CD4-positive, alpha-beta T cell treated with Interleukin-17A for 4 hours (primary cell): ENCODE data around the gene TMEM208.

Experiments used
- DNase-seq: peaks from one replicate; pipeline ENCODE4 v3.0.0-alpha.2; 2020; ENCODE audit warnings: mixed read lengths

TMEM208 gene

DNA sequence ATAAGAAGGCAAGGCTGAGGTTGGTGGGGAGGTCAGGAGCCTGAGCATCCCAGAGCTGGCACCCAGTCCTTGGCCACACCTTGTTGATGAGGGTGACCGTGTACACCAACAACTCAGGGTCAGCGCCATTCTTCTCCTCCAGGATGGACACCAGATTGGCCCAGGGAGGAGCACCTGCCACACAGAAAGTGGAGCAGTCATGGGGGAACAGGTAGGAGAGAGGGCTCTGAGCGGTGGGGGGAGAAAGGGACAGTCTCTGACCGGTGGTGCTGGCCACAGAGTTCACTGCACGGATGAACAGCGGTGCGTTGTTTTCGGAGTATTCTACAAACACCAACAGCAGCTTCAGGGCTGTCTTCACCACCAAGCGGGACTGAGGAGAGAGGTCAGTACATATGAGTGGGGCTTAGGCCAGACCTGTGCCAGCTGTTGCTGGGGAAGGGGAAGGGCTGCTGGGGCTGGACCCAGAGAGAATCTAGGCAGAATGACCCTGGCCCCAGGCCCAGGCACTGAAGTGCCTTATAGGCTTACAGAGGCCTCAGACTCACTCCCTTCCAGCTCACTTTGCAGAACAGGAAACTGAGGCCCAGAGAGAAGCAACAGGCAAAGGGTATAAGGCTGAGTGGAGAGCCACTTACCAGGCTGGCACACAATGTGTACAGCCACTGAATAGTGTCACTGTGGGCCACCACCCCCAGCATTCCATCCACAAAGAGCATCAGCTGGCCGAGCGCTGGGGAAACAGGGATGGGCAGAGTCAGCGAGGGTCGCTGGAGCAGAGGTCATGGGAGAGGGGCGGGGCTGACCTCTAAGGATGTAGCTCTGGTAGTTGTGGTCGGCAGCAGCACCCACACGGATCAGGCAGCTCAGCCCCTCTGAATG, 10.7 kb downstream of the TMEM208 start:
- DNase-seq: no peak

DNA sequence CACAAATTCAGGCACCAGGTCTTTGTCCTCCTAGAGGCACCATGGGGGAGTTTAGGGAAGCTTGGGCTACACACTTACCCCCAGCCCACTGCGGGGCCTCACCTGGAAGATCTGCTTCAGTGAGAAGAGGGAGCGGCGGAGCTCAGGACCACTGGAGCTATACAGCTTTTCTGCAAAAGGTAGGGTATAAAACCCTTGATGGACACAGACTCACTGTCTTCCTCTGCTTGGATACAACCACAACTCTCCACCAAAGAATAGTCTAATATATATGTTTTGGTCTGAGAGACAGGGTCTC, 11.3 kb downstream of the TMEM208 start:
- no peak for DNase-seq

DNA sequence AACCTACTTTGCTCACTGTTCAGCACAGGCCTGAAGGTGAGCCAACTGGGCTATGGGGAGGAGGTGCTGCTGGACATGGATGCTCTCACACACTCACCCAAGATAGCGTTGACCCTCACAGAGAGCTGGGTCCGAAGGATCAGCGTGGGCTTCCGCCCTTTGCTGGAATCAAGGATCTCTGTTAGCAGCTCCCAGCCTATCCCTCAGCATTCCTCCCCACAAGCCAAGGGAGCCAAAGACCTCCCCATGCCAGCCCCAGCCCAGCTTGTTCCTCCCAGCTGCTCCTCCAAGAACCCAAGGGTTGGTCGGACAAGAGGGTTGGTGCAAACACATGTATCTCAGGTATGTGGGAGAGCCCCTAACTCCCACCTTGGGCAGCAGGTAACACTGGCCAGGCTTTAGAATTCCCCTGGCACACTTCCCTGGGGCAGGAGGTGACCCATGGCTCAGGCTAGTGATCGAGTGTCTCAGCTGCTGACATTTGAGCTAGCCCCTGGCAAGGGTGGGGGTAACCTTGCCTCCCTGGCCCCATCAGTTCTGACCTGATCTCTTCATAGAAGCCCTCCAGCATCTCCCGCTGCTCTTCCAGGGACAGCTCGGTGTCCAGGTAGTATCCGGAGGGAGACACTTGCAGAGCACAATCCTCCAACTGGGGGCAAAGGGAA, 12.0 kb downstream of the TMEM208 start:
- DNase-seq: no peak

- no peak for DNase-seq
Observed at GRCh38 chr16:67240506-67240905, 13.6 kb downstream of the TMEM208 start.

- no peak for DNase-seq
Observed at GRCh38 chr16:67241008-67241900, 14.3 kb downstream of the TMEM208 start.

DNA sequence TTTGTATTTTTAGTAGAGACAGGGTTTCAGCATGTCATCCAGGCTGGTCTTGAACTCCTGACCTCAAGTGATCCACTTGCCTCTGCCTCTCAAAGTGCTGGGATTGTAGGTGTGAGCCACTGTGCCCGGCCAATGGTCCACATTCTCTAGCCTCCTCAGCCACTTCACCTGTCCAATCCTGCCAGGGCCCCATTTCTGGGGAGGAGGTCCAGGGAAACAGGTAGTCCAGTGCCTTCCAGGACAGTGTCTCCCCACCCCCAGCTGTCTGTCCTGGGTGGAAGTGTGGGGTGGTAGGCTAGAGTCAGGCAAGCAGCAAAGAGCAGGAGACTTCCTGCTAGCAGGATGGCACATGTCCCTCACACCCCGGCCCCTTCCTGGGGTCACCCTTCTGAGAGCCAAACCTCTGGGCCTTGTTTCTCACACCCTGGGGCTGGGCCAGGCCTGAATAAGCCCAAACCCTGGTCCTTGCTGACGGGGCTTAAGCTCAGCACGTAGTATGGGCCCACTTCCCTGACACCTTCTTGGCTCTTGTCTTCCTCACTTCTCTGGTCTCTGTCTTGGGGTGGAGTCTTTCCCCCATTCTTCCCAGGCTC, 15.3 kb downstream of the TMEM208 start:
- DNase-seq: no peak

GRCh38 chr16:67243481-67243880, 16.6 kb downstream of the TMEM208 start:
- no peak for DNase-seq

DNA sequence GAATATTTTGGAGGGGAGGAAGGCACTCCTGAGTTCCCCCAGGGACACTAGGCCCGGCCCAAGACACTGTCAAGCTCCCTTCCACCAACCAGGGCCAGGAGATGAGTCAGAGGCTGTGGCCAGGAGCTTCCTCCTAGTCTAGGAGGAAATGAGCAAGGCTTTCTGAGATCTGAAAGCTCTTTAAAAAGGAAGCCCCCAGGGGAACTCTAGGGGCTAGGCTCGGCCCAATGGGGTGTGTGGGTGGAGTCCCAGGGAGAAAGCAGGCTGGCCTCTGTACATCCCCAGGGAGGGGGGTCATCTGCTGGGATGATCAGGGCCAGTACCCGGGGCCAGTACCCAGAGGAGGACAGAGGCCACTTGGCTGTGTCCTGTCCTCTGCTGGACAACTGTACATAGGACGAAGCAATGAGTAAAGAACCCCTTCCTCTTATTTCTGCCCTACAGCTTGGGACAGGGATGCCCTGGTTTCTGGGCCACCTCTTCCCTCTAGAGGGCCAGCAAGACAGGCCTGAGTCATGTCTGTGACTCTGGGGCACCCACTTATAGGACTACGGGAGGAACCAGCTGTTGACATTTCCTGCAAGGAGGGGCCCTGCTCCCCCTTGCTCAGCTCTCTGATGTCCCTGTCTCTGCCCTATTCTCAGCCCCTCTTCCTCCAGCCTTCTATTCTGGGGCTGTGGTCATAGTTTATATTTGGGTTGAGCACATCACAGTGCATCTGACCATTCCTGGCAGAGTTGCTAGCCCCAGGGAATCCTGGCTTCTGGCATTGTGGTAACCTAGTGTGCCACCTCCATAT, 17.7 kb downstream of the TMEM208 start:
- DNase-seq: peak; percentile 82

DNA sequence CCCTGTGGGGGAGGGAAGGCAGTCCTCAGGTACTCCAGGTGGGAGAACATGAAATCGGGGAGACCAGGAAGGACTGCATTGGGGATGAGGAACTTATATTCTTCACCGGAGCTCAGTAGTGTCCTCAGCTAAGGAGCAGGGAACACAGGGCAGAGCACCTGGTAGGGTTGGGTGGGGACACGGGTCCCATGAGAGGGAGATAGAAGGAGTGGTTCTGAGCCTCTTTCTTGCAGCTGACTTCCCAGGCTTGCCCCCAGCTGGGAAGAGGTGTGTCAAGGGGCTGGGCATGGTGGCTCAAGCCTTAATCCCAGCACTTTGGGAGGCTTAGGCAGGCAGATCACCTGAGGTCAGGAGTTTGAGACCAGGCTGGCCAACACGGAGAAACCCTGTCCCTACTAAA, 18.3 kb downstream of the TMEM208 start:
- DNase-seq: peak; percentile 16

- no peak for DNase-seq
Observed at GRCh38 chr16:67245674-67246080, 18.7 kb downstream of the TMEM208 start.

DNA sequence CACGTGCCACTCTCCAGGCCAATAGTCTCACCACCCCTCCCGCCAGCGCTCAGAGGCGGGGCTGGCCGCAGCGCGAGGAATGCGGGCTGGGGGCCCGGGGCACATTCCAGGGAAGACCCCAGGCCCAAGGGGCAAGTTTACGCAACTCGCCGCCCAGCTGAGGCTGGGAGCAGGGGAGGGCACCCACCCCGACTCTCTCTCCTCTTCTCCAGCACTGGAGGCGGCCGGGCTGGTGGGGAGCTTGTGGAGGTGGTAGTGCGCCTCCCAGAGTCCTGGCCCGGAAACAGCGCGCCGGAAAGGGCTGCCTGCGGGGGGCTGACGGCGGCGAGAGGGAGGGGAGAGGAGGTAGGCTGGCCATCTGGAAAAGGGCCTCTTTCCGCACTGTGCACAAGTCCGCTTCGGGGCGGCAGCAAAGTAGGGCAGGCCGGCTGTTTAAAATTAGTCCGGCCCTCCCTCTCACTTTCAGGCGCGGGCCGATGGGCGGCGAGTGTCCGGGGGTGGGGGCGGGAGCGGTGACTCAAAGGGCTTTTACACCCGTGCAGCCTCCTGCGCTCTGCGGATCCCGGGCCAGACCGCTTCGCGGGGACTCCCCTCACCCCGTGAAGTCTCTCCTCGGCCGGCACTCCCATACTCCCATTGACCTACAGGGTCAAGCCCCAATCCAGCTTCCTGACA, 19.3 kb downstream of the TMEM208 start:
- DNase-seq: peak; percentile 54

GRCh38 chr16:67246756-67247191, 19.8 kb downstream of the TMEM208 start:
- DNase-seq: peak; percentile 69

- peak; percentile 99 for DNase-seq
Observed at GRCh38 chr16:67247192-67248072, 20.5 kb downstream of the TMEM208 start, which contains the start of gene FHOD1. TSS of gene FHOD1 (minus strand) at chr16:67247481. CDS start at chr16:67247410, 71 bp downstream.

DNA sequence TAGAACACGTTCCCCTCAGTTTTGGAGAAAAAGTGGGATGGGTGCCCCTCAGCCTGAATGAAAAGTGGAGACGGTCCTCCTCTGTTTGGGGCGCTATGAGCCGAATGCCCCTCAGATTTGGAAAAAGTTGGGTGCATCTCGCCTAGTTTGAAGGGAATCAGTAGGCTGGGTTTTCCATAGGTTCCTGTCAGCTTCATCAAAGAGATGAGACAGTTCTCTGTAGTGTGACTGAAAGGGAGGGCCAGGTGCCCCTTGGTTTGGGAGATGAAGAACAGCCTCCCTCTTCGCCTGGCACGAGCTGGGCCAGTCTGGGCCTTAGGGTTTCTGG, 21.1 kb downstream of the TMEM208 start:
- no peak for DNase-seq

GRCh38 chr16:67248401-67249177, 21.7 kb downstream of the TMEM208 start, which contains the start of gene SLC9A5:
TSS of gene SLC9A5 (plus strand) at chr16:67248979. CDS start at chr16:67249015, 36 bp downstream.
- DNase-seq: peak; percentile 42

- DNase-seq: no peak
Observed at GRCh38 chr16:67249178-67250044, 22.5 kb downstream of the TMEM208 start.

- no peak for DNase-seq
Observed at GRCh38 chr16:67250045-67250327, 23.1 kb downstream of the TMEM208 start.

DNA sequence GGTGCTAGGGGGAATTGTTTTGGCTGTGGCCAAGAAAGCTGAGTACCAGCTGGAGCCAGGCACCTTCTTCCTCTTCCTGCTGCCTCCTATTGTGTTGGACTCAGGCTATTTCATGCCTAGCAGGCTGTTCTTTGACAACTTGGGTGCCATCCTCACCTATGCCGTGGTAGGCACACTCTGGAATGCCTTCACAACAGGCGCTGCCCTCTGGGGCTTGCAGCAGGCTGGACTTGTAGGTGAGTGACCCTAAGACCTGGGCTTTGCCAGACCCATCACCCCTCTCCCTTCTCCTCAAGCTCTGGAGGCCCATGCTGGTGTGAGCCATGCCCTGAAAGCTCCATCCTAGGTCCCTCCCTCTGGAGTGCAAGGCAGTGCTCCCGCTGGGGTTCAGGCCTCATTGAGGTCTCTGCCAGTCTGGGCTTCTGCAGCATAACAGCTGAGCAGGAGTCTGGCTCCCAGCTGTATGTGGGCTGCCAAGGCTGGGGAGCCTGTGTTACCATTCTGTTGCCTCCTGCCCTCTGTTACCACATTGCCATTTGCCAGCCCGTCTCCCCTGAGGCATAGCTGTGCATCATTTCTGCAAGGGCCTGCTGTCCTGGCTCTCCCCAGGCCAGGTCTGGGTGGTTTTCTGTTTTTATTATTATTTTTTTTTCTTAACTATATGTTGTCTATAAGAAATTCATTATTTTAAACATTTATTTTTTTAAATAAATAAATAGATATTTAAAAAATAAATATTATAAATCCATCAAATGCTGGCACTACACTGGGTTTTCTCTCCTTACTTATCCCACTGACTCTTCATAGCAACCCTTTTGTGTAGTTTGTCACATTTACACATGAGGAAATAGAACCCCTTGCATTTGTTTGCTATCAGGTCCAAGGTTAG, 25.9 kb downstream of the TMEM208 start:
- no peak for DNase-seq
